Activated CD4-positive, alpha-beta T cell treated with anti-CD3 and anti-CD28 coated beads for 24 hours (primary cell): ENCODE data around the gene ADARB2.

ENCODE experiments used
- DNase-seq, 2 donors: peaks; one replicate each; pipeline ENCODE4 v3.0.0-alpha.2; 2020; ENCODE audit warnings: low read depth in 2 of 2

The ADARB2 gene

DNA sequence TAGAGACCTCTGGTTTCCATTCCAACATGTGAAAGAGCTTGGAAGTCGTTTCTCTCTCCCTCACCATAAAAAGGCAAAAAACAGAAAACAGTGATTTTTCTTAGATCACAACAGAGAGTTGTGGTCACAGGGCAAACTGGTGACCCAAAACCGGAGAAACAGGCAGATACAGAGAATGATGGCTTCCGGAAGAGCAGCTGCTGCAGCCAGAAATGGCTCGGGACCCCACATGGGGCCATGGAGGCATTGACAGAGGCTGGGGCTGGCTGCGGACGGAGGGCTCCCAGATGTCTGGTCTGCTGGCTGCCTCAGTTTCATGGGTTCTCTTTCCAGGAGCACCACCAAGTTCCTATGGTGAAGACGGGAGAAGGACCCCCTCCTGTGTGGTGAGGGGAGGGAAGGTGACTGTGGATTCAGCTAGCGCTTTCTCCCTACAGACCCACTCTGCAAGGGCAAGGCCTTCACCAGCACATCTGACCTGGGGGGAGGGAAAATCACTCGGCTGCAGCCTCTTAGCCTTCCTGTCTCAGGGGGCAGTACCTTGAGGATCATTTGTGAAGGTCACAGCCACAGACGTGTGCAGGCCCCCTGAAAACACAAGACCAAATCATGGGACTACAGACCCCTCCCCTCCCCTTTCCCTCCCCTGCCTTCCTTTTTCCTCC, 599.7 kb downstream of the ADARB2 start:
- no peak for DNase-seq

DNA sequence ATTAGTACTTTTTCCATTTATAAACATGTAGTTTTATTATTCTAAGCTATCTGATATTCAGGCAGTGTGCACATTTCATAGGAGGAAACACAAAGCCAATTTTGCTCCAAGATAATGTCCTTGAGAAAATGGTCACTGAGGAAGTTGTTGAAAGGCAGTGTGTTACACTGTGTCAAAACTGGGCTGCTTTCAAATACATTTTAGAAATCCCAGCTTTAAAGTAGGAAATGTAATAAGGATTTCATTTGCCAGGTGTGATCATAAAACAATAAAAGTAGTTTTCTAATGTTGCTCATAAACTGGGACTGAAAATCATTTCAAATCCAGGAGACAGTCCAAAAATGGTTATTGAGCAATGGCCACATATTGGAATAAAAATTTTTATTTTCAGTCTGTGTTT, 601.1 kb downstream of the ADARB2 start:
- no peak for DNase-seq

DNA sequence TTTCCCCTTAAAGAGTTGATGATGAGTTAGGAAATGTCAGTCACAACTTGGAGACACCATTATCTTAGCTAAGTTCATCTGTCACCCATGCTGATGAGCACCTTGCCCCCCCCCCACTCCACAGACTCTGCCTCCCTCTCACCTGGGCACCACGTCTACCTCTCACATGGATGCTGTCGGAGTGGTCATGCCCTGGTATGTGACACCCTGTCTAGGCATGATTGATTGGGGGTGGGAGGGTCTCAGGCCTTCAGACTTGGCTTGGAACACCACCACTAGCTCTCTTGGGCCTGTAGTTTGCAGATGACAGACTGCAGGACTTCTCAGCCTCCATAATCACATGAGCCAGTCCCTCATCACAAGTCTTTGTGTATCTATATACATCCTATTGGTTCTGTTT, 603.2 kb downstream of the ADARB2 start:
- no peak for DNase-seq

DNA sequence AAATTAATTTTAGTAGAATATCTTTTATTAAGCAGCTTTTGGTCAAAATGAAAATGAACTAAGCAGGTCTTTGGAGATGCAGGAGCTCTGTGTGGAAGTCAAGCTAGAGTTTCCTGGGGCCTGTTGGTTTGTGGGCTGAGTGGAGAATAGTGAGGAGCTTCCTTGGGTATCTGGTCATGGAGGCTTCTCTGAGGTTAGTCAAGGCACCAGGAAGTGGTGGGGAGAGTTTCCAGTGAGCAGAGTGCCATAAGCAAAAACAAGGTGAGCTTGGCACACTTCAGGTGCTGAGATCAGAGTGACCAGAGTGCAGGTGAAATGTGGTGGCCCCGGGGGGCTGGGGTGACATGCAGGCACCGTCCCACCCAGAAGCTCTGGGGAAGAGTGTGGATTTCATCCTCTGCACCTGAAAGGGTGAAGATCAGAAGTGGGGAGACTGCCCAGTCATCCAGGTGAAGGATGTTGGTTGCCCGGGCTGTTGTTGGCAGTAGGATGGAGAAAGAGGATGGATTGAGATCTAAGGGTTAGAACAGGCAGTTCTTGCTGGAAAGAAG, 603.8 kb downstream of the ADARB2 start:
- no peak for DNase-seq

DNA sequence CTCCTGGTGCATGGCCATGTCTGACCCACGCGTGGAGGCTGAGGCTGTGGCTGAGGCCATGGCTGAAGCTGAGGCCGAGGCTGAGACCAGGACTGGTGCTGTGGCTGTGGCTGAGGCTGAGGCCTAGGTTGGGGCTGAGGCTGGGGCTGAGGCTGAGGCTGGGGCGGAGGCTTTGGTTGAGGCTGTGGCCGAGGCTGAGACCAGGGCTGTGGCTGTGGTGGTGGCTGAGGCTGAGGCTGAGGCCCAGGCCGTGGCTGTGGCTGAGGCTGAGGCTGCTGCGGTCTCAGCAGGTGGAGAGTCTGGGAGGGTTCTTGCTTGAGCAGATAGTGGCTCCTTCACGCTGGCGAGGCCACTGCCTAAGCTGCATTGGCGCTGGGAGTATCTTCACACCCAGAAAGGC, 604.7 kb downstream of the ADARB2 start:
- no peak for DNase-seq

DNA sequence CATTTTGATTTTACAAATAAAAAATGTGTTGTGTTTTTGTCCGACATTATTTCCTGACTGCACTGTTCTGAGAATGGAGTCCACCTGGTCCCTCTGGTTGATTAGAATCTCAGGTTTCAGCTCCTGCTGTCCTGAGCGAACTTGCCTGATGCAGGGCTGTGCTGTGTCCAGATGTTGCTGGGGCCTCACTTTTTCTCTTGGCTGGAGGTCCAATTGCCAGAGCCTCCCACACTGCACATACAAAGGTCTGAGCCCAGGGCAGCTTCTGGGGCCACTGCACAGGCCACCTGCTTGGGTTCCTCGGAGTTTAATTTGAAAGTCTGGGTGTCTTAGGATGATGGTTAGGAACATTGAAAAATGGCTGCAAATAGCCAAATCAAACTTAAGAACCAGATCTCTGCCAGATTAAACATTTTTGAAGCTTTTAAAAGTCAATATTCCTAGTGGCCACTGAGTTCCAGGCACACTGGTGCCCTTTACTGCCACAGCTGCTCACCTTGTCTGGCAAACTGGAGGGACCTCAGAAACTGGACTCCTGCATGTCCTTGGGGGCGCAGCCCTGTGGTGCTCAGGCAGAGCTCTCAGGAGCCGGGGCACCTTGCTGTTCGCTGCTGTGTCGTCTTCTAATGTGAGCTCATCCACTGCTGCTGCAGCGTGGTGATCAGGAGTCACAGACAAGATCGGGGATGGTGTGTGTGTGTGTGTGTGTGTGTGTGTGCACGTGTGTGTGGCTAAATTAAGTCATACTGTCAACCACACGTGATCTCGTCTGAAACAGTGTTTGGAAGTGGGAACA, 606.1 kb downstream of the ADARB2 start:
- no peak for DNase-seq

DNA sequence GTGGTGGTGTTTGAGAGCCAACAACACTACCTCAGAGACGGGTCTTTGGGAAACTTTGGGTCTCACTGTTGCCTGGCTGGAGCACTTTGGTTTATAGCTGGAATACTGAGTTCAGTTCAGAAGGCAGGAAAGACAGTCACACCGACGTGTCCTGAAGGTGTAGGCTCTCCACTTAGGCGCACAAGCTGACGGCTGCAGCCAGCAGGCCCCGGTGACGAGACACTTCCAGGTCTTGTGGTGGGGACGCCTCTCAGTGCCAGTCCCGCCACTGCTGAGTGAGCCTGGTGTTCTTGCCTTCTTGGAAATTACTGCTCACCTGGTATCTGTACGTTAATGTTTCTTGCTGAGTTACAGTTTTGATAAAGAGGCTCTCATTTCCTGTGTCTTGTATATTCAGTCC, 607.1 kb downstream of the ADARB2 start:
- no peak for DNase-seq

DNA sequence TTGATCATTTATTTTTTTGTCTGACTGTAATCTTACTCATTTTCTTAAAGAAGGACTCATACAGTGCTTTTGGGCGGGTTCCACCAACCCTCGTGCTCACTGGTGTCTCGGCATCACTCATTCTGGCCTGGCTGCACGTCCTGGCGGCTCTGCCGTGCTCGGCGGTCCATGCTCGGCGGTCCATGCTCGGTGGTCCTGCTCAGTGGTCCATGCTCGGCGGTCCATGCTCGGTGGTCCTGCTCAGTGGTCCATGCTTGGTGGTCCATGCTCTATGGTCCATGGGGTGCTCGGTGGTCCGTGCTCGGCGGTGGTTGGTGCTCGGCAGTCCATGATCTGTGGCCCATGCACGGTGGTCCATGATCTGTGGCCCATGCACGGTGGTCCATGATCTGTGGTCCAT, 608.7 kb downstream of the ADARB2 start:
- no peak for DNase-seq

DNA sequence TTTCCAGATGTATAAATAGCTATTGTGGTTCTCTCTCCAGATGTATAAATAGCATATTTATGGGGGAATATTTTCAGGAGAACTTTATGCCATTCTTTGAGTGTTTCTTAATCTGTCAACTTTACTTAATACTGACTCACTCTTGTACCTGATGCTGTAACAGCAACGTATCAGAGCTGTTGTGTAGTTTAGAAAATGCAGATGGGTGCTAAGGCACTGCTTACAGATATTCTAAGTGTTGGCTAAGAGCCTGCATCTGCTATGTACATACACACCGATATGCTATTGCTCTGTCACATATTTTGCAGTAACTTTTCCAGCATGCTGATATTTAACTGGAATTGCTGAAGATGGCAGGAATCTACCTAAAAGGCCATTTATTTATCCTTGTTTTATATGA, 609.2 kb downstream of the ADARB2 start:
- no peak for DNase-seq

DNA sequence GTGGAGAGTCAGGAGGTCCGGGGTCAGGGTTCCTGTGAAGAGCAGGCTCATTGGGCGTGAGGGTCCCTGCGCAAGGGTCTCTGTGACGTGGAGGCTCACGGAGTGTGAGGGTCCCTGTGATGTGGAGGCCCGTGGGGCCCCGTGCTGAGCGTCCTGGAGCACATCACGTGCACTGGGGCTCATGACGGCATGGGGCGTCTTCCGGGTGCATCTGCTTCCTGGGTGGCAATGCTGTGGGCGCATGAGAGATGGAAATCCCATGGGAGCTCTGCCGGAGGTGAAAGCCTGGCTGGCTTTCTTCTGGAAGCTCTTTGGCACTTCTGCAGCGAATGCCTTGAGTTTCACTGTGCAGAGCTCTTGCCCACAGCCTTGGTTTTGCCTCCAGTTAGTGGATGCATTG, 609.7 kb downstream of the ADARB2 start:
- DNase-seq: no peak
